HAP-1 (cell line): ENCODE measurements around the gene DAPK2.

Source experiments
- DNase-seq, 2 experiments: peaks; one replicate each; pipeline ENCODE4 v3.0.0-alpha.2; 2016 to 2020; ENCODE audit warnings: low spot score in 2 of 2
- H3K27me3 ChIP-seq: fragments of 250-450 bp; sonication (Bioruptor Pico); 2 replicates; pipeline ENCODE4 v1.5.1; 2020; ENCODE audit warnings: low read depth, mild to moderate bottlenecking, moderate library complexity
- H3K36me3 ChIP-seq: fragments of 250-450 bp; sonication (Bioruptor Pico); replicated peaks from 2 replicates; pipeline ENCODE4 v1.5.1; 2020; ENCODE audit warnings: mild to moderate bottlenecking
- H3K4me1 ChIP-seq: fragments of 250-450 bp; sonication (Bioruptor Pico); 2 replicates; pipeline ENCODE4 v1.5.1; 2020; ENCODE audit warnings: mild to moderate bottlenecking
- H3K4me3 ChIP-seq: fragments of 250-450 bp; sonication (Bioruptor Pico); 2 replicates; pipeline ENCODE4 v1.5.1; 2020; ENCODE audit warnings: mild to moderate bottlenecking, moderate library complexity
- H3K9me3 ChIP-seq: fragments of 250-450 bp; sonication (Bioruptor Pico); 2 replicates; pipeline ENCODE4 v1.5.1; 2020; ENCODE audit warnings: mild to moderate bottlenecking, moderate library complexity
- in situ Hi-C: fragments of 300-500 bp; cut with MboI; formaldehyde crosslinking; loops from 3 replicates; pipeline ENCODE4 v1.14.3; 2020; ENCODE audit warnings: low sequenced_read_pairs, inconsistent platforms, mixed read lengths

The DAPK2 gene

GRCh38 chr15:63995789-63996188 lies 50.5 kb downstream of the DAPK2 start:
- Histone ChIP-seq H3K27me3 (no peaks in the 10 kb centered on the region; the same call in 1 of the 2 replicates), H3K4me1 (no peaks in the 10 kb centered on the region), H3K4me3 (no peak overlapping the region), H3K9me3 (no peaks in the 10 kb centered on the region), H3K36me3 (no peaks in the 10 kb centered on the region)
- in situ Hi-C loops = no loop called here
- no peak for DNase-seq

GRCh38 chr15:63994073-63994600 lies 52.1 kb downstream of the DAPK2 start:
- in situ Hi-C loops = no loop called here
- H3K27me3 ChIP-seq = no peaks in the 10 kb centered on the region
- no peaks in the 10 kb centered on the region for H3K9me3 ChIP-seq
- no peak for DNase-seq
- H3K36me3 ChIP-seq = no peaks in the 10 kb centered on the region
- no peak overlapping the region for H3K4me3 ChIP-seq
- no peaks in the 10 kb centered on the region for H3K4me1 ChIP-seq

GRCh38 chr15:63992300-63992699 lies 54.0 kb downstream of the DAPK2 start:
- in situ Hi-C loops = no loop called here
- Histone ChIP-seq H3K27me3 (no peaks in the 10 kb centered on the region), H3K4me3 (no peak overlapping the region), H3K9me3 (no peaks in the 10 kb centered on the region), H3K36me3 (no peaks in the 10 kb centered on the region), H3K4me1 (no peaks in the 10 kb centered on the region)
- no peak for DNase-seq

GRCh38 chr15:63991706-63992105 lies 54.6 kb downstream of the DAPK2 start:
- Histone ChIP-seq H3K9me3 (no peaks in the 10 kb centered on the region), H3K4me1 (peaks cover 5% of the 10 kb centered on the region), H3K27me3 (no peaks in the 10 kb centered on the region), H3K4me3 (no peak overlapping the region), H3K36me3 (no peaks in the 10 kb centered on the region)
- in situ Hi-C loops = no loop called here
- DNase-seq = no peak

GRCh38 chr15:63990454-63990853 lies 55.8 kb downstream of the DAPK2 start:
- no peak for DNase-seq
- Histone ChIP-seq H3K36me3 (no peaks in the 10 kb centered on the region), H3K27me3 (no peaks in the 10 kb centered on the region), H3K9me3 (no peaks in the 10 kb centered on the region), H3K4me1 (peaks cover 5% of the 10 kb centered on the region), H3K4me3 (no peak overlapping the region)
- in situ Hi-C loops = no loop called here

GRCh38 chr15:63987796-63988378 lies 58.4 kb downstream of the DAPK2 start:
- DNase-seq = no peak
- no peak overlapping the region for H3K4me3 ChIP-seq
- no peaks in the 10 kb centered on the region for H3K9me3 ChIP-seq
- H3K4me1 ChIP-seq = peaks cover 8% of the 10 kb centered on the region
- no peaks in the 10 kb centered on the region for H3K27me3 ChIP-seq
- in situ Hi-C loops = no loop called here
- H3K36me3 ChIP-seq = no peaks in the 10 kb centered on the region

GRCh38 chr15:63986751-63987341 lies 59.4 kb downstream of the DAPK2 start:
- H3K4me1 ChIP-seq = peaks cover 11% of the 10 kb centered on the region
- H3K27me3 ChIP-seq = no peaks in the 10 kb centered on the region
- DNase-seq = no peak
- H3K36me3 ChIP-seq = no peaks in the 10 kb centered on the region
- H3K9me3 ChIP-seq = no peaks in the 10 kb centered on the region
- no peak overlapping the region for H3K4me3 ChIP-seq
- in situ Hi-C loops = no loop called here

- no peaks in the 10 kb centered on the region for H3K9me3 ChIP-seq
- no peak overlapping the region for H3K4me3 ChIP-seq
- H3K27me3 ChIP-seq = no peaks in the 10 kb centered on the region
- DNase-seq = no peak
- peaks cover 11% of the 10 kb centered on the region for H3K4me1 ChIP-seq
- no peaks in the 10 kb centered on the region for H3K36me3 ChIP-seq
- in situ Hi-C loops = no loop called here
Observed at GRCh38 chr15:63986185-63986680, 60.1 kb downstream of the DAPK2 start.

- DNase-seq = no peak
- H3K9me3 ChIP-seq = no peaks in the 10 kb centered on the region
- H3K4me3 ChIP-seq = no peak overlapping the region
- H3K27me3 ChIP-seq = no peaks in the 10 kb centered on the region
- in situ Hi-C loops = no loop called here
- peaks cover 11% of the 10 kb centered on the region for H3K4me1 ChIP-seq
- H3K36me3 ChIP-seq = no peaks in the 10 kb centered on the region
Observed at GRCh38 chr15:63985221-63986184, 60.8 kb downstream of the DAPK2 start.

GRCh38 chr15:63984331-63984730 lies 62.0 kb downstream of the DAPK2 start:
- no peaks in the 10 kb centered on the region for H3K36me3 ChIP-seq
- peak in 1 of 2 experiments; percentile 8 for DNase-seq
- no peaks in the 10 kb centered on the region for H3K27me3 ChIP-seq
- in situ Hi-C loops = no loop called here
- no peaks in the 10 kb centered on the region for H3K9me3 ChIP-seq
- peaks cover 11% of the 10 kb centered on the region for H3K4me1 ChIP-seq
- no peak overlapping the region for H3K4me3 ChIP-seq

GRCh38 chr15:63983061-63983711 lies 63.1 kb downstream of the DAPK2 start:
- no peaks in the 10 kb centered on the region for H3K36me3 ChIP-seq
- in situ Hi-C loops = no loop called here
- no peak overlapping the region for H3K4me3 ChIP-seq
- no peaks in the 10 kb centered on the region for H3K9me3 ChIP-seq
- no peaks in the 10 kb centered on the region for H3K27me3 ChIP-seq
- peak in 1 of 2 experiments; percentile 49 for DNase-seq
- peaks cover 11% of the 10 kb centered on the region for H3K4me1 ChIP-seq

- no peaks in the 10 kb centered on the region for H3K27me3 ChIP-seq
Observed at GRCh38 chr15:63982381-63982854, 63.9 kb downstream of the DAPK2 start.

GRCh38 chr15:63981596-63982320 lies 64.5 kb downstream of the DAPK2 start:
- peaks cover 7% of the 10 kb centered on the region; the same call in 1 of the 2 replicates for H3K4me1 ChIP-seq
- H3K4me3 ChIP-seq = no peak overlapping the region
- H3K9me3 ChIP-seq = no peaks in the 10 kb centered on the region
- in situ Hi-C loops = no loop called here
- no peaks in the 10 kb centered on the region for H3K36me3 ChIP-seq
- peak in 1 of 2 experiments; percentile 5 for DNase-seq
- H3K27me3 ChIP-seq = no peaks in the 10 kb centered on the region

More at GRCh38 chr15:63982381-63982854, 63.9 kb downstream of the DAPK2 start:
- Histone ChIP-seq H3K4me1 (peaks cover 11% of the 10 kb centered on the region), H3K9me3 (no peaks in the 10 kb centered on the region), H3K4me3 (no peak overlapping the region), H3K36me3 (no peaks in the 10 kb centered on the region)
- DNase-seq = peak in 1 of 2 experiments; percentile 6
- in situ Hi-C loops = no loop called here
